ENCODE data around the gene HELZ2. TPM values are rescaled to one million over a fixed set of nuclear protein-coding genes. Genes with fewer than 3 reads are reported as not detected.

The HELZ2 gene
- total RNA-seq (2014; rRNA removed; shearing (Covaris generic)): 20.0 and 25.8 TPM in 2 replicates

GRCh38 chr20:63574156-63574828 lies at the start of gene HELZ2:
TSS of gene HELZ2 (minus strand) at chr20:63574239. CDS start at chr20:63572385, 1,854 bp downstream.

GRCh38 chr20:63553933-63554290 lies 20.1 kb downstream of the HELZ2 start, which contains the start of gene FNDC11:
TSS of gene FNDC11 (plus strand) at chr20:63554159. CDS start at chr20:63555664, 1,505 bp downstream.

GRCh38 chr20:63547725-63548480 lies 26.1 kb downstream of the HELZ2 start, which contains the start of gene SRMS:
TSS of gene SRMS (minus strand) at chr20:63547749. CDS start at chr20:63547463, 286 bp downstream.

DNA sequence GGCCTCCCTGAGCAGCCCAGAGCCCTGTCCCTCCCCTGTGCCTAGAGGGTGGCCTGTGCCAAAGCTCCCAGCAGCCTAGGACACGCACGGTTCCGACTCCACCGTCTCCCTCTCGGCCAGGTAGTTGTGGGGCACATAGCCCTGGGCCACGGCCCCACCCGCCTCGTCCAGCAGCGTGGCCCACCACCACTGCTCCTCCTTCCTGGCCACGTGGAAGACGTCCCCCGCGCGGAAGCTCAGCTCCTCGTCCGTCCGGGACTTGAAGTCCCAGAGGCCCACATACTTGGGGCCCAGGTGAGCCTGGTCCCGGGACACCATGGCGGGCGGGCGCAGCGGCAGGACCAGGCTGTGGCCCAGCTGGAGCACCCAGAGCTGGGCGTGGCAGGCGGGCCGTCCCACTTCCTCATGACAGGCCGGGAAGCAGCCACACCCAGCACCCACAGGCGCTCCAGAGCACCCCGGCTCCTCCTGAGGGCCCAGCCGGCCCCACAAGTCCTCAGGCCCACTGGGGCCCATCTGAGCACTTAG lies 37.0 kb downstream of the HELZ2 start, which contains the start of gene PTK6:
Gene PTK6 (minus strand): TSS at position 380 of the 528 bp plus-strand sequence. CDS start 62 bp downstream, at position 318.

Other genes starting within 250 kb of the HELZ2 start
- not detected in 2 replicates for gene CHRNA4, start 212.9 kb downstream of the HELZ2 start, total RNA-seq (2014; rRNA removed; shearing (Covaris generic))
- 0.30 and 0.45 TPM in 2 replicates for gene KCNQ2, start 101.6 kb downstream of the HELZ2 start, total RNA-seq (2014; rRNA removed; shearing (Covaris generic))
- gene EEF1A2, start 75.2 kb downstream of the HELZ2 start, total RNA-seq (2014; rRNA removed; shearing (Covaris generic)): 49.6 and 63.1 TPM in 2 replicates
- gene PPDPF, start 53.5 kb downstream of the HELZ2 start, total RNA-seq (2014; rRNA removed; shearing (Covaris generic)): 66.1 and 98.5 TPM in 2 replicates
- 0.24 TPM in 1 of 2 replicates, not detected in the other for gene PTK6, start 36.9 kb downstream of the HELZ2 start, total RNA-seq (2014; rRNA removed; shearing (Covaris generic))
- gene SRMS, start 26.5 kb downstream of the HELZ2 start, total RNA-seq (2014; rRNA removed; shearing (Covaris generic)): not detected in 2 replicates
- gene FNDC11, start 20.1 kb downstream of the HELZ2 start, total RNA-seq (2014; rRNA removed; shearing (Covaris generic)): 0.08 and 0.45 TPM in 2 replicates
- 18.1 and 19.4 TPM in 2 replicates for gene GMEB2, start 52.9 kb upstream of the HELZ2 start, total RNA-seq (2014; rRNA removed; shearing (Covaris generic))
- gene STMN3, start 79.2 kb upstream of the HELZ2 start, total RNA-seq (2014; rRNA removed; shearing (Covaris generic)): 7.2 and 10.3 TPM in 2 replicates
- 19.5 and 24.3 TPM in 2 replicates for gene RTEL1, start 84.1 kb upstream of the HELZ2 start, total RNA-seq (2014; rRNA removed; shearing (Covaris generic))
- gene TNFRSF6B, start 122.4 kb upstream of the HELZ2 start, total RNA-seq (2014; rRNA removed; shearing (Covaris generic)): 2.7 and 7.2 TPM in 2 replicates
- 46.7 and 50.6 TPM in 2 replicates for gene ARFRP1, start 133.7 kb upstream of the HELZ2 start, total RNA-seq (2014; rRNA removed; shearing (Covaris generic))
- 38.3 and 52.1 TPM in 2 replicates for gene ZGPAT, start 133.8 kb upstream of the HELZ2 start, total RNA-seq (2014; rRNA removed; shearing (Covaris generic))
- gene LIME1, start 162.4 kb upstream of the HELZ2 start, total RNA-seq (2014; rRNA removed; shearing (Covaris generic)): 9.4 and 12.6 TPM in 2 replicates
- 38.4 and 48.2 TPM in 2 replicates for gene SLC2A4RG, start 165.5 kb upstream of the HELZ2 start, total RNA-seq (2014; rRNA removed; shearing (Covaris generic))